ENCODE measurements around the gene LMO1.

Gene LMO1

GRCh38 chr11:8232849-8233606 is 30.6 kb downstream of the LMO1 start:
- no peaks in the 10 kb centered on the region for H3K36me3 Mint-ChIP-seq

GRCh38 chr11:8232414-8232813 is 31.3 kb downstream of the LMO1 start:
- H3K27ac Mint-ChIP-seq: no peak overlapping the region
- no peaks in the 10 kb centered on the region for H3K36me3 Mint-ChIP-seq
- H3K9me3 Mint-ChIP-seq (ENCODE audit: low read depth): no peaks in the 10 kb centered on the region
- no peaks in the 10 kb centered on the region for H3K27me3 Mint-ChIP-seq
- H3K4me1 Mint-ChIP-seq (ENCODE audit: low read depth): peaks cover 5% of the 10 kb centered on the region
- no peak overlapping the region for H3K4me3 Mint-ChIP-seq

More at GRCh38 chr11:8232849-8233606, 30.6 kb downstream of the LMO1 start:
- Mint-ChIP-seq H3K27me3 (no peaks in the 10 kb centered on the region), H3K4me1 (ENCODE audit: low read depth) (peaks cover 5% of the 10 kb centered on the region), H3K27ac (no peak overlapping the region), H3K4me3 (no peak overlapping the region), H3K9me3 (ENCODE audit: low read depth) (no peaks in the 10 kb centered on the region)

GRCh38 chr11:8231979-8232378 is 31.7 kb downstream of the LMO1 start:
- Mint-ChIP-seq H3K36me3 (no peaks in the 10 kb centered on the region), H3K27ac (no peak overlapping the region), H3K9me3 (ENCODE audit: low read depth) (no peaks in the 10 kb centered on the region), H3K4me1 (ENCODE audit: low read depth) (peaks cover 5% of the 10 kb centered on the region), H3K27me3 (no peaks in the 10 kb centered on the region), H3K4me3 (no peak overlapping the region)

GRCh38 chr11:8230921-8231847 is 32.5 kb downstream of the LMO1 start:
- H3K9me3 Mint-ChIP-seq (ENCODE audit: low read depth): no peaks in the 10 kb centered on the region
- no peaks in the 10 kb centered on the region for H3K27me3 Mint-ChIP-seq
- no peak overlapping the region for H3K4me3 Mint-ChIP-seq
- H3K27ac Mint-ChIP-seq: no peak overlapping the region
- peaks cover 5% of the 10 kb centered on the region for H3K4me1 Mint-ChIP-seq (ENCODE audit: low read depth)
- no peaks in the 10 kb centered on the region for H3K36me3 Mint-ChIP-seq

- H3K4me3 Mint-ChIP-seq: no peak overlapping the region
- no peaks in the 10 kb centered on the region for H3K36me3 Mint-ChIP-seq
- H3K4me1 Mint-ChIP-seq (ENCODE audit: low read depth): peaks cover 5% of the 10 kb centered on the region
- H3K27me3 Mint-ChIP-seq: no peaks in the 10 kb centered on the region
- no peak overlapping the region for H3K27ac Mint-ChIP-seq
- H3K9me3 Mint-ChIP-seq (ENCODE audit: low read depth): no peaks in the 10 kb centered on the region
Measured at GRCh38 chr11:8230178-8230859, 33.4 kb downstream of the LMO1 start.

- Mint-ChIP-seq H3K27ac (no peak overlapping the region), H3K9me3 (ENCODE audit: low read depth) (no peaks in the 10 kb centered on the region), H3K4me3 (no peak overlapping the region), H3K36me3 (no peaks in the 10 kb centered on the region), H3K27me3 (no peaks in the 10 kb centered on the region), H3K4me1 (ENCODE audit: low read depth) (no peaks in the 10 kb centered on the region)
Measured at GRCh38 chr11:8229299-8230177, 34.1 kb downstream of the LMO1 start.

GRCh38 chr11:8228231-8228630 is 35.4 kb downstream of the LMO1 start:
- no peak overlapping the region for H3K27ac Mint-ChIP-seq
- no peaks in the 10 kb centered on the region for H3K9me3 Mint-ChIP-seq (ENCODE audit: low read depth)
- H3K4me1 Mint-ChIP-seq (ENCODE audit: low read depth): no peaks in the 10 kb centered on the region
- H3K36me3 Mint-ChIP-seq: no peaks in the 10 kb centered on the region
- H3K4me3 Mint-ChIP-seq: no peak overlapping the region
- peaks cover 1% of the 10 kb centered on the region for H3K27me3 Mint-ChIP-seq

GRCh38 chr11:8227156-8228152 is 36.2 kb downstream of the LMO1 start:
- Mint-ChIP-seq H3K36me3 (no peaks in the 10 kb centered on the region), H3K9me3 (ENCODE audit: low read depth) (no peaks in the 10 kb centered on the region), H3K27me3 (peaks cover 1% of the 10 kb centered on the region), H3K4me1 (ENCODE audit: low read depth) (no peaks in the 10 kb centered on the region), H3K4me3 (no peak overlapping the region), H3K27ac (no peak overlapping the region)

GRCh38 chr11:8225589-8226036 is 38.1 kb downstream of the LMO1 start:
- peaks cover 1% of the 10 kb centered on the region for H3K27me3 Mint-ChIP-seq
- no peaks in the 10 kb centered on the region for H3K9me3 Mint-ChIP-seq (ENCODE audit: low read depth)
- H3K4me1 Mint-ChIP-seq (ENCODE audit: low read depth): no peaks in the 10 kb centered on the region
- no peak overlapping the region for H3K4me3 Mint-ChIP-seq
- H3K36me3 Mint-ChIP-seq: no peaks in the 10 kb centered on the region
- no peak overlapping the region for H3K27ac Mint-ChIP-seq

- no peaks in the 10 kb centered on the region for H3K4me1 Mint-ChIP-seq (ENCODE audit: low read depth)
- no peaks in the 10 kb centered on the region for H3K36me3 Mint-ChIP-seq
- H3K27ac Mint-ChIP-seq: no peak overlapping the region
- no peak overlapping the region for H3K4me3 Mint-ChIP-seq
- no peaks in the 10 kb centered on the region for H3K9me3 Mint-ChIP-seq (ENCODE audit: low read depth)
- peaks cover 1% of the 10 kb centered on the region for H3K27me3 Mint-ChIP-seq
Measured at GRCh38 chr11:8224711-8225110, 39.0 kb downstream of the LMO1 start.

GRCh38 chr11:8224161-8224591 is 39.5 kb downstream of the LMO1 start:
- Mint-ChIP-seq H3K4me3 (no peak overlapping the region), H3K9me3 (ENCODE audit: low read depth) (no peaks in the 10 kb centered on the region), H3K27me3 (peaks cover 1% of the 10 kb centered on the region), H3K36me3 (no peaks in the 10 kb centered on the region), H3K27ac (no peak overlapping the region), H3K4me1 (ENCODE audit: low read depth) (no peaks in the 10 kb centered on the region)

- Mint-ChIP-seq H3K27me3 (peaks cover 1% of the 10 kb centered on the region), H3K4me1 (ENCODE audit: low read depth) (no peaks in the 10 kb centered on the region), H3K9me3 (ENCODE audit: low read depth) (no peaks in the 10 kb centered on the region), H3K27ac (no peak overlapping the region), H3K4me3 (no peak overlapping the region), H3K36me3 (no peaks in the 10 kb centered on the region)
Measured at GRCh38 chr11:8223513-8223900, 40.2 kb downstream of the LMO1 start.

- no peak overlapping the region for H3K4me3 Mint-ChIP-seq
- peaks cover 1% of the 10 kb centered on the region for H3K27me3 Mint-ChIP-seq
- H3K4me1 Mint-ChIP-seq (ENCODE audit: low read depth): no peaks in the 10 kb centered on the region
- H3K27ac Mint-ChIP-seq: no peak overlapping the region
- H3K36me3 Mint-ChIP-seq: no peaks in the 10 kb centered on the region
- no peaks in the 10 kb centered on the region for H3K9me3 Mint-ChIP-seq (ENCODE audit: low read depth)
Measured at GRCh38 chr11:8222820-8223512, 40.7 kb downstream of the LMO1 start.
